Measurements from ENCODE around the gene MAPKBP1.
A peak's percentile ranks its signal among the peaks of the same experiment; 100 is the strongest.

- TF ChIP-seq, protein P1, sequence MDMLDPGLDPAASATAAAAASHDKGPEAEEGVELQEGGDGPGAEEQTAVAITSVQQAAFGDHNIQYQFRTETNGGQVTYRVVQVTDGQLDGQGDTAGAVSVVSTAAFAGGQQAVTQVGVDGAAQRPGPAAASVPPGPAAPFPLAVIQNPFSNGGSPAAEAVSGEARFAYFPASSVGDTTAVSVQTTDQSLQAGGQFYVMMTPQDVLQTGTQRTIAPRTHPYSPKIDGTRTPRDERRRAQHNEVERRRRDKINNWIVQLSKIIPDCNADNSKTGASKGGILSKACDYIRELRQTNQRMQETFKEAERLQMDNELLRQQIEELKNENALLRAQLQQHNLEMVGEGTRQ (CRISPR knock-in tag; IDR thresholded peaks at IDR 0.05), result no peak
- TF ChIP-seq EZH2 (IDR thresholded peaks at IDR 0.05; ENCODE audit: borderline replicate concordance, low read depth, low read length) (no peak), CBX5 (IDR thresholded peaks at IDR 0.05; ENCODE audit: borderline replicate concordance, low read depth) (no peak), KDM5B (IDR thresholded peaks at IDR 0.05; ENCODE audit: insufficient replicate concordance, low read depth, low read length) (no peak), YY1 (IDR thresholded peaks at IDR 0.05; ENCODE audit: borderline replicate concordance in 1 of 3, control insufficient read depth in 1 of 3, extremely low read depth in 1 of 3, insufficient read depth in 3 of 3, insufficient read length in 1 of 3, insufficient replicate concordance in 2 of 3, low read depth in 1 of 3, low read length in 2 of 3) (no peak), SMARCE1 (IDR thresholded peaks at IDR 0.05) (no peak), CEBPB (tag; IDR thresholded peaks at IDR 0.05) (no peak), HNRNPH1 (optimal IDR thresholded peaks at IDR 0.05; ENCODE audit: low read depth, low read length) (no peak), RNF2 (IDR thresholded peaks at IDR 0.05) (no peak), HNRNPLL (IDR thresholded peaks at IDR 0.05; ENCODE audit: low read depth, low read length, poor library complexity, severe bottlenecking) (no peak), FOXA3 (CRISPR knock-in tag; conservative IDR thresholded peaks at IDR 0.05 in 1 of 2, IDR thresholded peaks at IDR 0.05 in 1 of 2) (no peak)
- TF ChIP-seq, protein P2, sequence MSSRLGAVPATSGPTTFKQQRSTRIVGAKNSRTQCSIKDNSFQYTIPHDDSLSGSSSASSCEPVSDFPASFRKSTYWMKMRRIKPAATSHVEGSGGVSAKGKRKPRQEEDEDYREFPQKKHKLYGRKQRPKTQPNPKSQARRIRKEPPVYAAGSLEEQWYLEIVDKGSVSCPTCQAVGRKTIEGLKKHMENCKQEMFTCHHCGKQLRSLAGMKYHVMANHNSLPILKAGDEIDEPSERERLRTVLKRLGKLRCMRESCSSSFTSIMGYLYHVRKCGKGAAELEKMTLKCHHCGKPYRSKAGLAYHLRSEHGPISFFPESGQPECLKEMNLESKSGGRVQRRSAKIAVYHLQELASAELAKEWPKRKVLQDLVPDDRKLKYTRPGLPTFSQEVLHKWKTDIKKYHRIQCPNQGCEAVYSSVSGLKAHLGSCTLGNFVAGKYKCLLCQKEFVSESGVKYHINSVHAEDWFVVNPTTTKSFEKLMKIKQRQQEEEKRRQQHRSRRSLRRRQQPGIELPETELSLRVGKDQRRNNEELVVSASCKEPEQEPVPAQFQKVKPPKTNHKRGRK (tag; IDR thresholded peaks at IDR 0.05), result no peak
- TF ChIP-seq, protein P3, sequence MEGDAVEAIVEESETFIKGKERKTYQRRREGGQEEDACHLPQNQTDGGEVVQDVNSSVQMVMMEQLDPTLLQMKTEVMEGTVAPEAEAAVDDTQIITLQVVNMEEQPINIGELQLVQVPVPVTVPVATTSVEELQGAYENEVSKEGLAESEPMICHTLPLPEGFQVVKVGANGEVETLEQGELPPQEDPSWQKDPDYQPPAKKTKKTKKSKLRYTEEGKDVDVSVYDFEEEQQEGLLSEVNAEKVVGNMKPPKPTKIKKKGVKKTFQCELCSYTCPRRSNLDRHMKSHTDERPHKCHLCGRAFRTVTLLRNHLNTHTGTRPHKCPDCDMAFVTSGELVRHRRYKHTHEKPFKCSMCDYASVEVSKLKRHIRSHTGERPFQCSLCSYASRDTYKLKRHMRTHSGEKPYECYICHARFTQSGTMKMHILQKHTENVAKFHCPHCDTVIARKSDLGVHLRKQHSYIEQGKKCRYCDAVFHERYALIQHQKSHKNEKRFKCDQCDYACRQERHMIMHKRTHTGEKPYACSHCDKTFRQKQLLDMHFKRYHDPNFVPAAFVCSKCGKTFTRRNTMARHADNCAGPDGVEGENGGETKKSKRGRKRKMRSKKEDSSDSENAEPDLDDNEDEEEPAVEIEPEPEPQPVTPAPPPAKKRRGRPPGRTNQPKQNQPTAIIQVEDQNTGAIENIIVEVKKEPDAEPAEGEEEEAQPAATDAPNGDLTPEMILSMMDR (IDR thresholded peaks at IDR 0.05 in 2 of 3, conservative IDR thresholded peaks at IDR 0.05 in 1 of 3; ENCODE audit: insufficient read depth in 2 of 3, low read depth in 1 of 3, low read length in 3 of 3), result peak; percentile 70 to 84 (median 74)
- TF ChIP-seq, protein P4, sequence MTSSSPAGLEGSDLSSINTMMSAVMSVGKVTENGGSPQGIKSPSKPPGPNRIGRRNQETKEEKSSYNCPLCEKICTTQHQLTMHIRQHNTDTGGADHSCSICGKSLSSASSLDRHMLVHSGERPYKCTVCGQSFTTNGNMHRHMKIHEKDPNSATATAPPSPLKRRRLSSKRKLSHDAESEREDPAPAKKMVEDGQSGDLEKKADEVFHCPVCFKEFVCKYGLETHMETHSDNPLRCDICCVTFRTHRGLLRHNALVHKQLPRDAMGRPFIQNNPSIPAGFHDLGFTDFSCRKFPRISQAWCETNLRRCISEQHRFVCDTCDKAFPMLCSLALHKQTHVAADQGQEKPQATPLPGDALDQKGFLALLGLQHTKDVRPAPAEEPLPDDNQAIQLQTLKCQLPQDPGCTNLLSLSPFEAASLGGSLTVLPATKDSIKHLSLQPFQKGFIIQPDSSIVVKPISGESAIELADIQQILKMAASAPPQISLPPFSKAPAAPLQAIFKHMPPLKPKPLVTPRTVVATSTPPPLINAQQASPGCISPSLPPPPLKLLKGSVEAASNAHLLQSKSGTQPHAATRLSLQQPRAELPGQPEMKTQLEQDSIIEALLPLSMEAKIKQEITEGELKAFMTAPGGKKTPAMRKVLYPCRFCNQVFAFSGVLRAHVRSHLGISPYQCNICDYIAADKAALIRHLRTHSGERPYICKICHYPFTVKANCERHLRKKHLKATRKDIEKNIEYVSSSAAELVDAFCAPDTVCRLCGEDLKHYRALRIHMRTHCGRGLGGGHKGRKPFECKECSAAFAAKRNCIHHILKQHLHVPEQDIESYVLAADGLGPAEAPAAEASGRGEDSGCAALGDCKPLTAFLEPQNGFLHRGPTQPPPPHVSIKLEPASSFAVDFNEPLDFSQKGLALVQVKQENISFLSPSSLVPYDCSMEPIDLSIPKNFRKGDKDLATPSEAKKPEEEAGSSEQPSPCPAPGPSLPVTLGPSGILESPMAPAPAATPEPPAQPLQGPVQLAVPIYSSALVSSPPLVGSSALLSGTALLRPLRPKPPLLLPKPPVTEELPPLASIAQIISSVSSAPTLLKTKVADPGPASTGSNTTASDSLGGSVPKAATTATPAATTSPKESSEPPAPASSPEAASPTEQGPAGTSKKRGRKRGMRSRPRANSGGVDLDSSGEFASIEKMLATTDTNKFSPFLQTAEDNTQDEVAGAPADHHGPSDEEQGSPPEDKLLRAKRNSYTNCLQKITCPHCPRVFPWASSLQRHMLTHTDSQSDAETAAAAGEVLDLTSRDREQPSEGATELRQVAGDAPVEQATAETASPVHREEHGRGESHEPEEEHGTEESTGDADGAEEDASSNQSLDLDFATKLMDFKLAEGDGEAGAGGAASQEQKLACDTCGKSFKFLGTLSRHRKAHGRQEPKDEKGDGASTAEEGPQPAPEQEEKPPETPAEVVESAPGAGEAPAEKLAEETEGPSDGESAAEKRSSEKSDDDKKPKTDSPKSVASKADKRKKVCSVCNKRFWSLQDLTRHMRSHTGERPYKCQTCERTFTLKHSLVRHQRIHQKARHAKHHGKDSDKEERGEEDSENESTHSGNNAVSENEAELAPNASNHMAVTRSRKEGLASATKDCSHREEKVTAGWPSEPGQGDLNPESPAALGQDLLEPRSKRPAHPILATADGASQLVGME (CRISPR knock-in tag; IDR thresholded peaks at IDR 0.05), result no peak
These were observed 1.5 kb upstream of the MAPKBP1 start for GRCh38 chr15:41772720-41773331.

Data from K562 (cell line).